ENCODE data around the gene POLE.
A peak's percentile ranks its signal among the peaks of the same experiment; 100 is the strongest.

POLE gene, protein sequence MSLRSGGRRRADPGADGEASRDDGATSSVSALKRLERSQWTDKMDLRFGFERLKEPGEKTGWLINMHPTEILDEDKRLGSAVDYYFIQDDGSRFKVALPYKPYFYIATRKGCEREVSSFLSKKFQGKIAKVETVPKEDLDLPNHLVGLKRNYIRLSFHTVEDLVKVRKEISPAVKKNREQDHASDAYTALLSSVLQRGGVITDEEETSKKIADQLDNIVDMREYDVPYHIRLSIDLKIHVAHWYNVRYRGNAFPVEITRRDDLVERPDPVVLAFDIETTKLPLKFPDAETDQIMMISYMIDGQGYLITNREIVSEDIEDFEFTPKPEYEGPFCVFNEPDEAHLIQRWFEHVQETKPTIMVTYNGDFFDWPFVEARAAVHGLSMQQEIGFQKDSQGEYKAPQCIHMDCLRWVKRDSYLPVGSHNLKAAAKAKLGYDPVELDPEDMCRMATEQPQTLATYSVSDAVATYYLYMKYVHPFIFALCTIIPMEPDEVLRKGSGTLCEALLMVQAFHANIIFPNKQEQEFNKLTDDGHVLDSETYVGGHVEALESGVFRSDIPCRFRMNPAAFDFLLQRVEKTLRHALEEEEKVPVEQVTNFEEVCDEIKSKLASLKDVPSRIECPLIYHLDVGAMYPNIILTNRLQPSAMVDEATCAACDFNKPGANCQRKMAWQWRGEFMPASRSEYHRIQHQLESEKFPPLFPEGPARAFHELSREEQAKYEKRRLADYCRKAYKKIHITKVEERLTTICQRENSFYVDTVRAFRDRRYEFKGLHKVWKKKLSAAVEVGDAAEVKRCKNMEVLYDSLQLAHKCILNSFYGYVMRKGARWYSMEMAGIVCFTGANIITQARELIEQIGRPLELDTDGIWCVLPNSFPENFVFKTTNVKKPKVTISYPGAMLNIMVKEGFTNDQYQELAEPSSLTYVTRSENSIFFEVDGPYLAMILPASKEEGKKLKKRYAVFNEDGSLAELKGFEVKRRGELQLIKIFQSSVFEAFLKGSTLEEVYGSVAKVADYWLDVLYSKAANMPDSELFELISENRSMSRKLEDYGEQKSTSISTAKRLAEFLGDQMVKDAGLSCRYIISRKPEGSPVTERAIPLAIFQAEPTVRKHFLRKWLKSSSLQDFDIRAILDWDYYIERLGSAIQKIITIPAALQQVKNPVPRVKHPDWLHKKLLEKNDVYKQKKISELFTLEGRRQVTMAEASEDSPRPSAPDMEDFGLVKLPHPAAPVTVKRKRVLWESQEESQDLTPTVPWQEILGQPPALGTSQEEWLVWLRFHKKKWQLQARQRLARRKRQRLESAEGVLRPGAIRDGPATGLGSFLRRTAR (N-terminal part only)

DNA sequence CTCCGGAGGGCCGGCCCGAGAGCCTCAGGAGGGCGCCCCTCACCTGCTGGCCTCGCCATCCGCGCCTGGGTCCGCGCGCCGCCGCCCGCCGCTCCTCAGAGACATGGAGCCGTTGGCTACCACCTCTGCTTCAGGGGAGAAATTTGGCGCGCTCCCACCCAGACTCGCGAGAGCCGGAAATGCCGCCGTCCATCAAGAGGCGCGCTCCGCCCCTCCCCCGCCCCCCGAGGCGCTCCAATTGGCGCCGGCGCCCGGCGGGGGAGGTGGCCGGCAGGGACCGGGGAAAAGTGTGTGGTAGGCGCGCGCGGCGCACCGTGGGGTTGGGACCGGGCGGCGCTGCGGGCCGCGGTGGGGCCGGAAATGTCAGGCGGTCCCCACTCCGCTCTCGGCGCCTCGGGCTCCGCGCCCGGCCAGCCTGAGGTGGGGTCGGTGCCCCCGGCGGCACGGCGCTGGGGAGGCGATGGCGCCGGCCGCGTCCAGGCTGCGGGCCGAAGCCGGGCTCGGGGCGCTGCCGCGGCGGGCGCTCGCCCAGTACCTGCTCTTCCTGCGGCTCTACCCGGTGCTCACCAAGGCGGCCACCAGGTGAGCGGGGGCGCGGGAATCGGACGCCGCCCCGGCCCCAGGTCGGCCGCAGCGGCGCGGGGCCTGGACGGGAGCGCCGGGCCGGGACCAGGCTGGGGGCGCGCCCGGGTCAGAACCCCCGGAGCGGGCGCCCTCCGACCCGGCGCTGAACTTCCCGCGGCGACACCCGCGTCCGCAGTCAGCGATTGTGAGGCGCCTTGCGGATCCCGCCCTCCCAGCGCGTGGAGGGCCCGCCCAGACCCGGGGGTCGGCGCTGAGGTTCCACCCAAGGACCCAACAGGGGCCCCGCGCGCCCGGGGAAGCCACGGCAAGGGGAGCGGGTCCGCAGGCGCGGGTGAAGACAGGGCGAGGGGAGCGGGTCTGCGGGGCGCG is at the start of gene POLE, which contains the start of gene PXMP2:
POLE (minus strand) TSS at position 132 of the 954 bp plus-strand sequence; CDS start at position 105, 27 bp downstream.
PXMP2 (plus strand) TSS at position 377 of the 954 bp plus-strand sequence; CDS start at position 461, 84 bp downstream.
- no peak within 1 kb of the TSS for H3K27ac ChIP-seq (ENCODE audit: low read length)

DNA sequence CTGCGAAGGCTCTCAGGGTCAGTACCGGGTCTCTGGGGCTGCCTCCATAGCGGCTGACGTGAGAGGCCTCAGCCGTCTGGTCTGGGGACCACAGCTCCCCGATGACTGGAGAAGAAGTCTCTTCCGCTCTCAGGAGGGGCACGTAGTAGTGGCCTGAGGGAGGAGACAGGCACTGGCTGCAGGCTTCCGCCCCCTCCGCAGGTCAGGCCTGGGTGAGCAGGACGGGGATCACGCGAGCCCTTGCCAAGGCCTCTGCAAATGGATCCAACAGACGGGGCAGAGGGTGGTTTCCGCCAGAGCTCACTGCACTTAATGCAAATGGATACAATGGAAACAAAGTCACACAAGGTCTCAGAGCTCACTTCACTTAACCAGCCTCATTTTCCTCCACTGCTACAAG is 49.8 kb upstream of the POLE start:
- Histone ChIP-seq H3K27me3 (ENCODE audit: low read depth, low read length) (no peaks in the 10 kb centered on the region), H3K9me3 (ENCODE audit: control insufficient read depth in 1 of 2, low read length in 2 of 2) (no peaks in the 10 kb centered on the region), H3K4me1 (ENCODE audit: control insufficient read depth in 1 of 2, insufficient read depth in 2 of 2, low read length in 2 of 2) (no peaks in the 10 kb centered on the region), H3K27ac (ENCODE audit: low read length) (no peak overlapping the region), H3K36me3 (ENCODE audit: control insufficient read depth in 1 of 2, insufficient read depth in 2 of 2, low read length in 2 of 2) (peaks cover 76 to 95% of the 10 kb centered on the region in 2 donors), H3K4me3 (ENCODE audit: low read depth in 1 of 2, low read length in 2 of 2) (no peak overlapping the region)

More for the DNA sequence above, at the start of gene POLE, which contains the start of gene PXMP2:
- Histone ChIP-seq H3K4me3 (ENCODE audit: low read depth in 1 of 2, low read length in 2 of 2) (peak within 1 kb of the TSS in 1 of 2 donors; percentile 70), H3K4me1 (ENCODE audit: control insufficient read depth in 1 of 2, insufficient read depth in 2 of 2, low read length in 2 of 2) (peaks cover 0 to 9% of the 10 kb centered on the region in 2 donors), H3K27me3 (ENCODE audit: low read depth, low read length) (no peaks in the 10 kb centered on the region), H3K9me3 (ENCODE audit: control insufficient read depth in 1 of 2, low read length in 2 of 2) (no peaks in the 10 kb centered on the region), H3K36me3 (ENCODE audit: control insufficient read depth in 1 of 2, insufficient read depth in 2 of 2, low read length in 2 of 2) (no peaks in the 10 kb centered on the region)

DNA sequence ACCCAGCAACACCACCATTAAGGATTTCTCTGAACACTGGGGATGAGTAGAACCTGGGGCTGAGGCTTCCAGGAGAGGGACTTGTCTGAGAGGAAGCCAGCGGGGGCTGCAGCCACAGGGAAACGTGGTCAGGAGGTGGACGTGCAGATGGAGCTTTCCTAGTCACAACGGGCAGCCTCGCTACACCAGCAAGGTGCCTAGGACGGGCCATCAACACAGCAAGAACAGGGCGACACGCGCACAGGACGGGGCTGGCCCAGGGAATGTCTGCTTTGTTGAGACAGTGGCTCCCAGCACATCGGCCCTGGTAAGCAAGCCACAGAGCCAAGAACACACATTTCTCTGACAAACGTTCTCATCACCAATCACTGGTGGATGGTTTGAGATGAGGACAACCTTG is 49.2 kb upstream of the POLE start:
- H3K36me3 ChIP-seq (ENCODE audit: control insufficient read depth in 1 of 2, insufficient read depth in 2 of 2, low read length in 2 of 2) = peaks cover 76 to 95% of the 10 kb centered on the region in 2 donors
- no peaks in the 10 kb centered on the region for H3K9me3 ChIP-seq (ENCODE audit: control insufficient read depth in 1 of 2, low read length in 2 of 2)
- no peak overlapping the region for H3K4me3 ChIP-seq (ENCODE audit: low read depth in 1 of 2, low read length in 2 of 2)
- H3K27me3 ChIP-seq (ENCODE audit: low read depth, low read length) = no peaks in the 10 kb centered on the region
- no peak overlapping the region for H3K27ac ChIP-seq (ENCODE audit: low read length)
- no peaks in the 10 kb centered on the region for H3K4me1 ChIP-seq (ENCODE audit: control insufficient read depth in 1 of 2, insufficient read depth in 2 of 2, low read length in 2 of 2)

DNA sequence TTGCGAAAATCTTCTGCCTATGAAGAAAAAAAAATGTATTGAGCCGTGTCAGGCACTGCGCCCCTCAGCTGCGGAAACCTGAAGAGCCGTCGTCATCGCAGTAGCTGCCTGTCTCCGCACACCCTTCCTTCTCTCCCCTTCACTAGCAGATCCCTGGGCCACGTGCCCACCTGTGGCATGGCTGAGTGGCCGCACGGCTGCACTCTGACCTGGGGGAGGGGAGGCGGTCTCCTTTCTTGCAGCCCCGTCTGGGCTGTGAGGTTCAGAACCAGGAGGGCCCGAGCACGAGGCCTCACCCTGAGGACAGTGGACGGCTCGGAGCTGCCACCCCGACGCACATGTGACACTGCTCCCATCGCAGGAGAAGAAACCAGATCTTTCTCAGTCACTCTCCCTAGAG is 48.4 kb upstream of the POLE start:
- Histone ChIP-seq H3K36me3 (ENCODE audit: control insufficient read depth in 1 of 2, insufficient read depth in 2 of 2, low read length in 2 of 2) (peaks cover 75 to 95% of the 10 kb centered on the region in 2 donors), H3K4me1 (ENCODE audit: control insufficient read depth in 1 of 2, insufficient read depth in 2 of 2, low read length in 2 of 2) (no peaks in the 10 kb centered on the region), H3K27ac (ENCODE audit: low read length) (no peak overlapping the region), H3K4me3 (ENCODE audit: low read depth in 1 of 2, low read length in 2 of 2) (no peak overlapping the region), H3K9me3 (ENCODE audit: control insufficient read depth in 1 of 2, low read length in 2 of 2) (no peaks in the 10 kb centered on the region), H3K27me3 (ENCODE audit: low read depth, low read length) (no peaks in the 10 kb centered on the region)

DNA sequence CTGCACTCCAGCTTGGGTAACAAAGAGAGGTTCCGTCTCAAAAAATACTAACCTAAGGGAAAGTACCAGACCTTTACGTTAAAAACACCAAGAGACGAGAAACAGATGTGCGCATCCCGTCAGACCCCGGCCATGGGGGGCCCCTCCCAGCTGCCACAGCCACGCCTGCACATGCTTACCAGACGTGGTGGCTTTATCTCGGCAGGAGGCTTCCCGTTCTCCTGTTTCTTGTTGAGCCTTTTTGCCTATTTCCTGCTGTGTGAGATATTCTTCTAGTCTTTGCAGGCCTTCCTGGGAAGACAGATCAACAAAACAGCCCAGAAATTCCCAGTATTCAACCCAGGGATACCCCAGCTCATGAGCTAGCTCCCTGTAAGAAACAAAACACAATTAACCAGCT is 47.1 kb upstream of the POLE start:
- H3K4me1 ChIP-seq (ENCODE audit: control insufficient read depth in 1 of 2, insufficient read depth in 2 of 2, low read length in 2 of 2) = no peaks in the 10 kb centered on the region
- H3K4me3 ChIP-seq (ENCODE audit: low read depth in 1 of 2, low read length in 2 of 2) = no peak overlapping the region
- no peak overlapping the region for H3K27ac ChIP-seq (ENCODE audit: low read length)
- no peaks in the 10 kb centered on the region for H3K9me3 ChIP-seq (ENCODE audit: control insufficient read depth in 1 of 2, low read length in 2 of 2)
- H3K27me3 ChIP-seq (ENCODE audit: low read depth, low read length) = no peaks in the 10 kb centered on the region
- H3K36me3 ChIP-seq (ENCODE audit: control insufficient read depth in 1 of 2, insufficient read depth in 2 of 2, low read length in 2 of 2) = peaks cover 70 to 92% of the 10 kb centered on the region in 2 donors

DNA sequence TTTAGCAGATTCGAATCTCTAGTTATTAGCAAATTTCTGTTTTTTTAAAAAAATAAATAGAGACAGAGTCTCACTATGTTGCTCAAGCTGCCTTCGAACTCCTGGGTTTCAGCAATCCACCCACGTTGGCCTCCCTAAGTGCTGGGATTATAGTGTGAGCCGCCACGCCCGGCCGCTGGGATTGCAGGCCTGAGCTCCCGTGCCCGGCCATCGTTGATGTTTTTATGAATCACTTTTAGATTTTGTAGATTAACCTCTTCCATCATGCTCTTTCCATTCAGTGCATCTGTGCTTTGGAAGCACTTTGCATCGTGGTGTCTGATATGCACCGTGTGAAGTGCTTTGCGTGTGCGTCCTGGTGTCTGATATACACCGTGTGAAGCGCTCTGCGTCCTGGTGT is 44.4 kb upstream of the POLE start:
- Histone ChIP-seq H3K9me3 (ENCODE audit: control insufficient read depth in 1 of 2, low read length in 2 of 2) (no peaks in the 10 kb centered on the region), H3K27ac (ENCODE audit: low read length) (no peak overlapping the region), H3K27me3 (ENCODE audit: low read depth, low read length) (no peaks in the 10 kb centered on the region), H3K36me3 (ENCODE audit: control insufficient read depth in 1 of 2, insufficient read depth in 2 of 2, low read length in 2 of 2) (peaks cover 71 to 94% of the 10 kb centered on the region in 2 donors), H3K4me3 (ENCODE audit: low read depth in 1 of 2, low read length in 2 of 2) (no peak overlapping the region), H3K4me1 (ENCODE audit: control insufficient read depth in 1 of 2, insufficient read depth in 2 of 2, low read length in 2 of 2) (no peaks in the 10 kb centered on the region)

DNA sequence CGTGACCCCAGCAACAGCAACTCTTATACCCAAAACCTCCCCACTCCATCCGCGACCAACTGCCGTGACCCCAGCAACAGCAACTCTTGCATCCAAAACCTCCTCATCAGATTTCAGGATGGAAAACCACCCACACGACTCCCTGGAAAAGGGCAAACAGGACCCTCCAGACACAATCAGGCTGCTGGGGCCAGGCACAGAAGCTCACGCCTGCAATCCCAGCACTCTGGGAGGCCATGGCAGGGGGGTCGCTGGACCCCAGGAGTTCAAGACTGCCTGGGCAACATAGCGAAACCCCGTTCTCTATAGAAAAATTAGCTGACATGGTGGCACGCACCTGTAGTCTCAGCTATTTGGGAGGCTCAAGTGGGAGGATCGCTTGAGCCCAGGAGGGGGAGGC is 43.2 kb upstream of the POLE start:
- Histone ChIP-seq H3K9me3 (ENCODE audit: control insufficient read depth in 1 of 2, low read length in 2 of 2) (no peaks in the 10 kb centered on the region), H3K4me3 (ENCODE audit: low read depth in 1 of 2, low read length in 2 of 2) (no peak overlapping the region), H3K27me3 (ENCODE audit: low read depth, low read length) (no peaks in the 10 kb centered on the region), H3K36me3 (ENCODE audit: control insufficient read depth in 1 of 2, insufficient read depth in 2 of 2, low read length in 2 of 2) (peaks cover 72 to 94% of the 10 kb centered on the region in 2 donors), H3K4me1 (ENCODE audit: control insufficient read depth in 1 of 2, insufficient read depth in 2 of 2, low read length in 2 of 2) (no peaks in the 10 kb centered on the region), H3K27ac (ENCODE audit: low read length) (no peak overlapping the region)

DNA sequence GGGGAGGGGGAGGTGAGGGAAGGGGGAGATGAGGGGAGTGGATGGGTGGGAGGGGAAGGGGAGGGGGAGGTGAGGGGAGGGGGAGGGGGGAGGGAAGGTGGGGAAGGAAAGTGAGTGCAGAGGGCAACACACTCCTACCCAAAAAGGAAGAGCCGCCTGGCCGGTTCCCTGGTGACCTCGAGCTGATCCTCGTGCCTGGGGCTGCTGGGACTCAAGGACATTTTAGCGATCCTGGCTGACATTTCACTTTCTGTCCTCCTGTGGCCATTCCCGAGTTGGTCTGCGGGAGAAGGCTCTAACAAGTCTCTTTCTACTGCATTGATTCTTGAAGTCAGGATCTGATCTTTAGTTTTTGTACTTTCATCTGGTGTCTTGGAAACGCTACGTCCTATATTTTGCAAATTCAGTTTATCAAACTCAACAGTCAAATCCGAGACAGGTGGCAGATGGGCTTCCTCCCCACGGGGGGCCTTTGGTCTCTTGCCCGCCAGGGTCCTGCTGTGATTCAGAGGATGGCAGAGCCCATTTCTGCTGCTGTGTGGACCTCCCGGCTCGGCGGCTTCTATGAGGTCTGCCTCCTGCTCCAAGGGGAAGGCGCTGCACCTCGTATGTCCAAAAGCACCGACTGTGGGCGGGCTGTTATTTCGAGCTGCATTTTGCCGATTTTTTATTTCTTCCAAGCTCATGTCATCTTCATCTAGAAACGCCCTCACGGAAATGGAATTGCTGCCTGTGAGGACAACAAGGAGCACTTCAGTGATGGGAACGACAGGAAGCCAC is 42.6 kb upstream of the POLE start:
- no peaks in the 10 kb centered on the region for H3K9me3 ChIP-seq (ENCODE audit: control insufficient read depth in 1 of 2, low read length in 2 of 2)
- no peaks in the 10 kb centered on the region for H3K4me1 ChIP-seq (ENCODE audit: control insufficient read depth in 1 of 2, insufficient read depth in 2 of 2, low read length in 2 of 2)
- no peak overlapping the region for H3K4me3 ChIP-seq (ENCODE audit: low read depth in 1 of 2, low read length in 2 of 2)
- peaks cover 70 to 94% of the 10 kb centered on the region in 2 donors for H3K36me3 ChIP-seq (ENCODE audit: control insufficient read depth in 1 of 2, insufficient read depth in 2 of 2, low read length in 2 of 2)
- no peak overlapping the region for H3K27ac ChIP-seq (ENCODE audit: low read length)
- H3K27me3 ChIP-seq (ENCODE audit: low read depth, low read length) = no peaks in the 10 kb centered on the region

DNA sequence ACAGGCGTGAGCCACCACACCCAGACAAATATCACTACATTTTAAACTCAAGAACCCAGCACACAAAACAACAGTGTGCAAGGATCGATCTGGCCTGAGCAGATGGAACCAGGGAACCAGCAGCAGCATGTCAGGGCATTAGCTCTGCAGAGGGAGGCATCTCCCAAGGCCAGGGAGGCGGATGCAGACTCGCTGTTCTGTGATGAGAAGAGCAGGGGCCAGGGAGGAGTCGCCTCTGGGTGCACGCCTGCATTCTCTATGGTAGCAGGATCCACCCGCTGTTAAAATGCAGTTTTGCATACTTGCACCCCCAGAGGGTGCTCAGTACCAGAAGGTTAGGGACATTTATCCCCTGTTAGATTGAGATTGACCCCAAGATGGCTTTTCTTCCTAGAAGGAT is 41.4 kb upstream of the POLE start:
- H3K27me3 ChIP-seq (ENCODE audit: low read depth, low read length) = no peaks in the 10 kb centered on the region
- H3K27ac ChIP-seq (ENCODE audit: low read length) = no peak overlapping the region
- peaks cover 64 to 94% of the 10 kb centered on the region in 2 donors for H3K36me3 ChIP-seq (ENCODE audit: control insufficient read depth in 1 of 2, insufficient read depth in 2 of 2, low read length in 2 of 2)
- H3K4me3 ChIP-seq (ENCODE audit: low read depth in 1 of 2, low read length in 2 of 2) = no peak overlapping the region
- no peaks in the 10 kb centered on the region for H3K9me3 ChIP-seq (ENCODE audit: control insufficient read depth in 1 of 2, low read length in 2 of 2)
- no peaks in the 10 kb centered on the region for H3K4me1 ChIP-seq (ENCODE audit: control insufficient read depth in 1 of 2, insufficient read depth in 2 of 2, low read length in 2 of 2)
